Measurements from ENCODE around the gene FRMD4A.

FRMD4A gene

GRCh38 chr10:13693783-13694700, 636.7 kb downstream of the FRMD4A start:
- no peaks in the 10 kb centered on the region for H3K36me3 ChIP-seq (ENCODE audit: control insufficient read depth, low read length)
- no peak overlapping the region for H3K27ac ChIP-seq (ENCODE audit: low read depth, low read length)
- no peaks in the 10 kb centered on the region for H3K9me2 ChIP-seq (replicated peaks; ENCODE audit: control insufficient read depth, low read length)
- no peaks in the 10 kb centered on the region for H3K79me2 ChIP-seq (ENCODE audit: control insufficient read depth, low read length)
- H3K4me3 ChIP-seq (ENCODE audit: low read length): no peak overlapping the region
- peaks cover 14% of the 10 kb centered on the region for H3K27me3 ChIP-seq (ENCODE audit: control insufficient read depth, low read length)
- no peaks in the 10 kb centered on the region for H3K9me3 ChIP-seq (ENCODE audit: control insufficient read depth, insufficient read depth, low read length)
- no peak for TF ChIP-seq CTCF (IDR thresholded peaks at IDR 0.05; ENCODE audit: low read depth, low read length, poor library complexity, severe bottlenecking)
- TF ChIP-seq EZH2phosphoT487 (IDR thresholded peaks at IDR 0.05; ENCODE audit: borderline replicate concordance, low read length): no peak
- no peaks in the 10 kb centered on the region for H3F3A ChIP-seq (ENCODE audit: control insufficient read depth, insufficient read depth)
- no peaks in the 10 kb centered on the region for H4K20me1 ChIP-seq (ENCODE audit: control insufficient read depth, insufficient read depth, low read depth, low read length)
- no peak overlapping the region for H3K4me2 ChIP-seq (ENCODE audit: low read length)
- H3K4me1 ChIP-seq (ENCODE audit: control insufficient read depth, low read length): no peaks in the 10 kb centered on the region

GRCh38 chr10:13690281-13690825, 640.4 kb downstream of the FRMD4A start:
- no peaks in the 10 kb centered on the region for H3K79me2 ChIP-seq (ENCODE audit: control insufficient read depth, low read length)
- H4K20me1 ChIP-seq (ENCODE audit: control insufficient read depth, insufficient read depth, low read depth, low read length): no peaks in the 10 kb centered on the region
- H3K4me2 ChIP-seq (ENCODE audit: low read length): no peak overlapping the region
- H3K4me3 ChIP-seq (ENCODE audit: low read length): no peak overlapping the region
- H3K27me3 ChIP-seq (ENCODE audit: control insufficient read depth, low read length): peaks cover 11% of the 10 kb centered on the region
- TF ChIP-seq CTCF (IDR thresholded peaks at IDR 0.05; ENCODE audit: low read depth, low read length, poor library complexity, severe bottlenecking): no peak
- no peak for TF ChIP-seq EZH2phosphoT487 (IDR thresholded peaks at IDR 0.05; ENCODE audit: borderline replicate concordance, low read length)
- no peaks in the 10 kb centered on the region for H3K36me3 ChIP-seq (ENCODE audit: control insufficient read depth, low read length)
- H3K9me2 ChIP-seq (replicated peaks; ENCODE audit: control insufficient read depth, low read length): no peaks in the 10 kb centered on the region
- no peaks in the 10 kb centered on the region for H3K4me1 ChIP-seq (ENCODE audit: control insufficient read depth, low read length)
- H3K27ac ChIP-seq (ENCODE audit: low read depth, low read length): no peak overlapping the region
- H3F3A ChIP-seq (ENCODE audit: control insufficient read depth, insufficient read depth): no peaks in the 10 kb centered on the region
- no peaks in the 10 kb centered on the region for H3K9me3 ChIP-seq (ENCODE audit: control insufficient read depth, insufficient read depth, low read length)

GRCh38 chr10:13686331-13686752, 644.4 kb downstream of the FRMD4A start:
- no peak overlapping the region for H3K27ac ChIP-seq (ENCODE audit: low read depth, low read length)
- no peak overlapping the region for H3K4me3 ChIP-seq (ENCODE audit: low read length)
- TF ChIP-seq CTCF (IDR thresholded peaks at IDR 0.05; ENCODE audit: low read depth, low read length, poor library complexity, severe bottlenecking) (no peak), EZH2phosphoT487 (IDR thresholded peaks at IDR 0.05; ENCODE audit: borderline replicate concordance, low read length) (no peak)
- no peaks in the 10 kb centered on the region for H4K20me1 ChIP-seq (ENCODE audit: control insufficient read depth, insufficient read depth, low read depth, low read length)
- no peaks in the 10 kb centered on the region for H3K4me1 ChIP-seq (ENCODE audit: control insufficient read depth, low read length)
- no peaks in the 10 kb centered on the region for H3K9me3 ChIP-seq (ENCODE audit: control insufficient read depth, insufficient read depth, low read length)
- H3K79me2 ChIP-seq (ENCODE audit: control insufficient read depth, low read length): no peaks in the 10 kb centered on the region
- peaks cover 11% of the 10 kb centered on the region for H3K27me3 ChIP-seq (ENCODE audit: control insufficient read depth, low read length)
- H3F3A ChIP-seq (ENCODE audit: control insufficient read depth, insufficient read depth): no peaks in the 10 kb centered on the region
- no peak overlapping the region for H3K4me2 ChIP-seq (ENCODE audit: low read length)
- no peaks in the 10 kb centered on the region for H3K36me3 ChIP-seq (ENCODE audit: control insufficient read depth, low read length)
- no peaks in the 10 kb centered on the region for H3K9me2 ChIP-seq (replicated peaks; ENCODE audit: control insufficient read depth, low read length)
